Measurements from ENCODE around the gene SLC2A9. TPM values are rescaled to one million over a fixed set of nuclear protein-coding genes. Genes with fewer than 3 reads are reported as not detected.
A peak's percentile ranks its signal among the peaks of the same experiment; 100 is the strongest.

Gene SLC2A9
- total and polyA plus RNA-seq, 2 of the 13 experiments (the other 11 are each of a cell fraction or from before 2014, with no cell fraction given): 36.2 to 42.3 TPM

GRCh38 chr4:10020871-10021652 is at the start of gene SLC2A9 (continued):
- TF ChIP-seq KLF16 (CRISPR knock-in tag; IDR thresholded peaks at IDR 0.05): peak in 1 of 2 experiments; percentile 62; a peak in 1 of 4 replicates
- peak; percentile 43; the same call in 1 of the 2 replicates for TF ChIP-seq SP4 (CRISPR knock-in tag; IDR thresholded peaks at IDR 0.05)
- no peak; the same call in 1 of the 2 replicates for TF ChIP-seq ZNF782 (CRISPR knock-in tag; IDR thresholded peaks at IDR 0.05; ENCODE audit: borderline replicate concordance)
- no peak for TF ChIP-seq HHEX (CRISPR knock-in tag; IDR thresholded peaks at IDR 0.05)
- no peak for TF ChIP-seq SMARCE1 (IDR thresholded peaks at IDR 0.05; ENCODE audit: borderline replicate concordance)
- no peak for TF ChIP-seq ZNF776 (CRISPR knock-in tag; IDR thresholded peaks at IDR 0.05)
- no peak for TF ChIP-seq ZBTB39 (CRISPR knock-in tag; IDR thresholded peaks at IDR 0.05)
- TF ChIP-seq TFDP1 (CRISPR knock-in tag; IDR thresholded peaks at IDR 0.05; ENCODE audit: borderline replicate concordance): peak; percentile 84; the same call in 1 of the 2 replicates
- no peak for TF ChIP-seq ZNF30 (CRISPR knock-in tag; IDR thresholded peaks at IDR 0.05)
- TF ChIP-seq ZNF224 (CRISPR knock-in tag; IDR thresholded peaks at IDR 0.05): no peak
- no peak for TF ChIP-seq HOXA7 (CRISPR knock-in tag; IDR thresholded peaks at IDR 0.05)
- TF ChIP-seq ZNF773 (CRISPR knock-in tag; IDR thresholded peaks at IDR 0.05; ENCODE audit: borderline replicate concordance): no peak
- 0 out of 2 replicates have a peak, but pooled peaks have one; percentile 45 for TF ChIP-seq FOXP4 (CRISPR knock-in tag; IDR thresholded peaks at IDR 0.05)
- TF ChIP-seq RARG (CRISPR knock-in tag; IDR thresholded peaks at IDR 0.05; ENCODE audit: low read depth): no peak
- no peak for TF ChIP-seq ZNF570 (CRISPR knock-in tag; IDR thresholded peaks at IDR 0.05; ENCODE audit: borderline replicate concordance)
- no peak for TF ChIP-seq SRSF4 (IDR thresholded peaks at IDR 0.05; ENCODE audit: low read depth, low read length, poor library complexity, severe bottlenecking)
- TF ChIP-seq ZNF329 (CRISPR knock-in tag; IDR thresholded peaks at IDR 0.05; ENCODE audit: low read depth): no peak
- TF ChIP-seq ZNF296 (CRISPR knock-in tag; conservative IDR thresholded peaks at IDR 0.05): peak; percentile 85; the same call in 1 of the 2 replicates
- TF ChIP-seq ATM (IDR thresholded peaks at IDR 0.05; ENCODE audit: borderline replicate concordance): no peak

Measured in HepG2 (cell line).